ENCODE results near the gene SERPINA5. TPM values are rescaled to one million over a fixed set of nuclear protein-coding genes. Genes with fewer than 3 reads are reported as not detected.

Gene SERPINA5
- total RNA-seq, 6 experiments from 2014 or later, result 24.7 to 317 (median 167) TPM

- Histone ChIP-seq H3K27me3 (no peaks in the 10 kb centered on the region), H3K4me1 (peaks cover 0 to 73% (median 27%) of the 10 kb centered on the region in 4 donors), H3K27ac (peak overlapping the region; percentile 22 to 76 (median 72)), H3K36me3 (peaks cover 0 to 7% (median 0%) of the 10 kb centered on the region in 4 donors), H3K9me3 (no peaks in the 10 kb centered on the region), H3K4me3 (no peak overlapping the region)
- intact Hi-C loops (cut with DNase I), result no loop called here
- peak in 2 of 4 donors; percentile 8 to 16 for ATAC-seq
- no peak for DNase-seq
- WGBS (ENCODE audit: insufficient coverage, low coverage, low lambda C conversion rate, missing lambda C conversion rate), result 14% methylated on average over 5 of the region's 7 CpGs
- TF ChIP-seq POLR2A (IDR thresholded peaks at IDR 0.05), result no peak
- no peak for TF ChIP-seq CTCF (IDR thresholded peaks at IDR 0.05)
Measured at GRCh38 chr14:94571395-94571794, 9.8 kb upstream of the SERPINA5 start.

- Histone ChIP-seq H3K27me3 (no peaks in the 10 kb centered on the region), H3K36me3 (peaks cover 0 to 4% (median 0%) of the 10 kb centered on the region in 4 donors), H3K9me3 (no peaks in the 10 kb centered on the region), H3K4me3 (no peak overlapping the region), H3K4me1 (peaks cover 0 to 73% (median 27%) of the 10 kb centered on the region in 4 donors), H3K27ac (peak overlapping the region; percentile 22 to 76 (median 72))
- 31% methylated on average over 6 of the region's 6 CpGs for WGBS (ENCODE audit: insufficient coverage, low coverage, low lambda C conversion rate, missing lambda C conversion rate)
- intact Hi-C loops (cut with DNase I), result no loop called here
- no peak for TF ChIP-seq CTCF (IDR thresholded peaks at IDR 0.05)
- no peak for TF ChIP-seq POLR2A (IDR thresholded peaks at IDR 0.05)
- ATAC-seq, result peak in 3 of 4 donors; percentile 30 to 46 (median 38)
- peak in 1 of 3 donors; percentile 71 for DNase-seq
Measured at GRCh38 chr14:94571950-94572349, 9.3 kb upstream of the SERPINA5 start.

GRCh38 chr14:94572637-94573303 is 8.5 kb upstream of the SERPINA5 start:
- Histone ChIP-seq H3K9me3 (no peaks in the 10 kb centered on the region), H3K4me1 (peaks cover 0 to 73% (median 27%) of the 10 kb centered on the region in 4 donors), H3K27me3 (no peaks in the 10 kb centered on the region), H3K4me3 (no peak overlapping the region), H3K36me3 (no peaks in the 10 kb centered on the region), H3K27ac (peak overlapping the region in 2 of 3 donors; percentile 40 to 72)
- peak; percentile 20 to 52 (median 34) for ATAC-seq
- DNase-seq, result peak in 1 of 3 donors; percentile 65
- TF ChIP-seq POLR2A (IDR thresholded peaks at IDR 0.05) (no peak), CTCF (IDR thresholded peaks at IDR 0.05) (no peak)
- intact Hi-C loops (cut with DNase I), result no loop called here
- WGBS (ENCODE audit: insufficient coverage, low coverage, low lambda C conversion rate, missing lambda C conversion rate), result 32% methylated on average over 7 of the region's 7 CpGs

- Histone ChIP-seq H3K27ac (peak overlapping the region in 2 of 3 donors; percentile 40 to 72), H3K4me3 (no peak overlapping the region), H3K27me3 (no peaks in the 10 kb centered on the region), H3K36me3 (no peaks in the 10 kb centered on the region), H3K9me3 (no peaks in the 10 kb centered on the region), H3K4me1 (peaks cover 0 to 72% (median 27%) of the 10 kb centered on the region in 4 donors)
- WGBS (ENCODE audit: insufficient coverage, low coverage, low lambda C conversion rate, missing lambda C conversion rate), result 68% methylated on average over 6 of the region's 6 CpGs
- TF ChIP-seq CTCF (IDR thresholded peaks at IDR 0.05) (no peak), POLR2A (IDR thresholded peaks at IDR 0.05) (no peak)
- ATAC-seq (no peak), DNase-seq (no peak)
- intact Hi-C loops (cut with DNase I), result no loop called here
Measured at GRCh38 chr14:94573475-94574277, 7.5 kb upstream of the SERPINA5 start.

Data from right lobe of liver (tissue), 6 donors.